ENCODE measurements around the gene ZDHHC13. TPM values are rescaled to one million over a fixed set of nuclear protein-coding genes. Genes with fewer than 3 reads are reported as not detected.

Gene ZDHHC13
- total and polyA plus RNA-seq, 2 of the 4 experiments (the other 2 are of a cell fraction) = 7.2 to 15.1 TPM

DNA sequence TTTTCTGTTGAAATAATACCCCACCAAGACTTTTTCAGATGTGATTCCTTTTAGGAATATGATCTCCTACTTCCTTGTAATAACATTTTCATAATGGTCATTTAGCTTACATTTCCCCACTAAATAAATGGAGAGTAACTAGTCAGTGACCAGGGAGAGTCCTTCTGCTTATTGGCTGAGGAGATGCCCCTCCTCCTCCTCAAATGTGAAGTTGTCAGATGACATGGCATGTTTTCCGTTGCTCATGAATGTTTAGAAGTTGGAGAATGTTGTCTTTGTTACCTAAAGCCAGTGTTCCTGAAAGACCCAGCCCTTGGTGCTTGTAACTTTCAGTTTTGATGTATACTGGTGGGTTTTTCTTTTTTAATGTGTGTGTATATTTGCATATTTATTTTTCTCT is 46.6 kb downstream of the ZDHHC13 start:
- ChIA-PET POLR2A (ENCODE audit: unreplicated experiment) (no interaction called here), CTCF (no interaction called here)
- Histone ChIP-seq H2BK15ac (ENCODE audit: low read depth, low read length) (no peak overlapping the region), H3K9ac (ENCODE audit: low read depth, low read length) (no peak overlapping the region), H4K5ac (ENCODE audit: low read depth, low read length) (no peak overlapping the region), H2AFZ (replicated peaks; ENCODE audit: low read length, poor library complexity) (no peak overlapping the region), H3K27ac (ENCODE audit: insufficient read depth, low read length) (no peak overlapping the region), H3K14ac (replicated peaks; ENCODE audit: low read depth, low read length) (no peak overlapping the region), H2AK9ac (replicated peaks; ENCODE audit: low read depth, low read length, poor library complexity) (no peak overlapping the region), H3K56ac (ENCODE audit: extremely low read depth, insufficient read depth, low read length) (no peak overlapping the region), H4K91ac (ENCODE audit: insufficient read depth, low read depth, low read length) (no peak overlapping the region), H3K18ac (ENCODE audit: low read depth, low read length) (no peak overlapping the region), H3K4me3 (ENCODE audit: insufficient read depth, low read depth, low read length) (no peak overlapping the region), H3K27me3 (ENCODE audit: control insufficient read depth, insufficient read depth, low read length) (no peaks in the 10 kb centered on the region), H2AK5ac (ENCODE audit: low read depth, low read length) (no peak overlapping the region), H2BK120ac (ENCODE audit: low read depth, low read length) (no peak overlapping the region), H3K4me1 (ENCODE audit: control insufficient read depth, insufficient read depth, low read length) (0 out of 2 replicates have a peak, but pooled peaks cover 1% of the 10 kb centered on the region), H3K4ac (ENCODE audit: low read depth, low read length) (no peak overlapping the region), H3K4me2 (ENCODE audit: low read depth, low read length) (no peak overlapping the region), H2BK20ac (ENCODE audit: low read depth, low read length) (no peak overlapping the region), H2BK5ac (ENCODE audit: low read depth, low read length, poor library complexity, severe bottlenecking) (no peak overlapping the region), H3K79me1 (ENCODE audit: low read depth in 1 of 2, low read length in 2 of 2) (no peaks in the 10 kb centered on the region; a peak in 1 of 4 replicates), H3K36me3 (ENCODE audit: control insufficient read depth, insufficient read depth, low read length) (peaks cover 6% of the 10 kb centered on the region; the same call in 1 of the 2 replicates), H3K9me1 (ENCODE audit: insufficient read depth, low read length) (no peaks in the 10 kb centered on the region), H4K8ac (ENCODE audit: low read depth in 2 of 2, low read length in 2 of 2) (no peak overlapping the region), H3K9me3 (ENCODE audit: control insufficient read depth, insufficient read depth, low read length) (no peaks in the 10 kb centered on the region), H4K20me1 (ENCODE audit: insufficient read depth, low read length) (no peaks in the 10 kb centered on the region), H3K23ac (ENCODE audit: low read depth, low read length) (no peak overlapping the region)
- intact Hi-C loops (cut with micrococcal nuclease) (no loop called here), in situ Hi-C loops (cut with MboI; ENCODE audit: low sequenced_read_pairs) (no loop called here), dilution Hi-C loops (cut with HindIII; ENCODE audit: low sequenced_read_pairs, unreplicated experiment) (no loop called here)
- no TSS peak for BruUV-seq (replicated peaks)
- TF ChIP-seq SMC3 (IDR thresholded peaks at IDR 0.05; ENCODE audit: low read depth, low read length) = no peak
- TF ChIP-seq POLR2A (IDR thresholded peaks at IDR 0.05; ENCODE audit: low read depth, low read length) = no peak
- no peak for TF ChIP-seq RAD21 (IDR thresholded peaks at IDR 0.05; ENCODE audit: low read length)
- TF ChIP-seq MAFK (IDR thresholded peaks at IDR 0.05; ENCODE audit: low read depth, low read length) = no peak
- TF ChIP-seq NFE2L2 (IDR thresholded peaks at IDR 0.05; ENCODE audit: low read depth, low read length) = no peak
- TF ChIP-seq RFX5 (IDR thresholded peaks at IDR 0.05; ENCODE audit: low read depth, low read length) = no peak
- TF ChIP-seq BHLHE40 (IDR thresholded peaks at IDR 0.05; ENCODE audit: low read depth, low read length) = no peak
- no peak for TF ChIP-seq FOS (IDR thresholded peaks at IDR 0.05; ENCODE audit: low read depth, low read length)
- TF ChIP-seq MXI1 (IDR thresholded peaks at IDR 0.05; ENCODE audit: borderline replicate concordance, low read depth, low read length) = no peak
- no peak for TF ChIP-seq RCOR1 (IDR thresholded peaks at IDR 0.05; ENCODE audit: insufficient replicate concordance, low read length)
- no peak for TF ChIP-seq CTCF (conservative IDR thresholded peaks at IDR 0.05; ENCODE audit: low read depth, low read length)
- no peak for TF ChIP-seq MAZ (IDR thresholded peaks at IDR 0.05; ENCODE audit: borderline replicate concordance, low read depth, low read length)
- no peak for TF ChIP-seq USF2 (IDR thresholded peaks at IDR 0.05; ENCODE audit: low read depth, low read length)
- no peak for TF ChIP-seq CEBPB (IDR thresholded peaks at IDR 0.05; ENCODE audit: low read depth, low read length)
- TF ChIP-seq CHD1 (IDR thresholded peaks at IDR 0.05; ENCODE audit: low read depth, low read length) = no peak
- no peak for TF ChIP-seq ELK1 (IDR thresholded peaks at IDR 0.05; ENCODE audit: borderline replicate concordance, low read depth, low read length)
- DNase-seq (no peak), ATAC-seq (ENCODE audit: low read depth) (no peak; the same call in 1 of the 2 replicates)
- 17% methylated on average over 1 of the region's 1 CpG; no CpG with 5 or more reads in 1 of the 2 experiments for WGBS, 2 experiments (ENCODE audit: extremely low coverage in 2 of 2, insufficient read length in 1 of 2)
